B cell (primary cell): ENCODE results near the gene LAMA3. TPM values are rescaled to one million over a fixed set of nuclear protein-coding genes. Genes with fewer than 3 reads are reported as not detected.

Experiments used
- ATAC-seq: fragments of 200-7000 bp; cut with Tn5 transposase; one replicate; pipeline ENCODE4 v1.10.0; 2021; ENCODE audit warnings: low read depth, mild to moderate bottlenecking, moderate number of reproducible peaks, moderate library complexity
- CTCF ChIA-PET: fragments of 350-600 bp; sonication (Branson Sonifier 250); formaldehyde crosslinking; loops from one replicate; lab custom pipeline; 2021; ENCODE audit warnings: antibody characterized with exemption, inconsistent platforms; lab: Charles Lee
- POLR2A ChIA-PET: fragments of 350-600 bp; sonication (Branson Sonifier 250); formaldehyde crosslinking; loops from one replicate; lab custom pipeline; 2021; ENCODE audit warnings: antibody characterized with exemption; lab: Charles Lee
- DNase-seq: peaks from one replicate; pipeline ENCODE4 v3.0.0; 2013
- H2AFZ ChIP-seq: 2 replicates; pipeline ENCODE4 v1.6.1; 2012; ENCODE audit warnings: mild to moderate bottlenecking, low read depth, low read length; ENCODE audit not compliant: insufficient read depth, poor library complexity, severe bottlenecking
- H3K27ac ChIP-seq, 2 donors: 1 replicate in 1 of 2; 2 replicates in 1 of 2; pipeline ENCODE4 v1.5.1; 2012 to 2013; ENCODE audit warnings: low read length in 2 of 2, mild to moderate bottlenecking in 2 of 2, moderate library complexity in 1 of 2
- H3K27me3 ChIP-seq, 4 experiments: fragments of 200-600 bp in 1 of 4; sonication (generic) in 1 of 4; replicated peaks in 1 of 4; 1 replicate in 2 of 4; 2 replicates in 2 of 4; pipeline versions ENCODE4 v1.6.1 to v1.7.0; 2013 to 2016; ENCODE audit warnings: low read length in 3 of 4, mild to moderate bottlenecking in 2 of 4, mixed read lengths in 1 of 4, moderate library complexity in 1 of 4; ENCODE audit not compliant: insufficient read depth in 4 of 4, control insufficient read depth in 3 of 4; ENCODE audit errors: control extremely low read depth in 1 of 4
- H3K36me3 ChIP-seq, 2 experiments: replicated peaks in 1 of 2; 1 replicate in 1 of 2; 2 replicates in 1 of 2; pipeline versions ENCODE4 v1.6.1 to v1.7.1; 2013; ENCODE audit warnings: low read length in 1 of 2; ENCODE audit not compliant: insufficient read depth in 2 of 2, control insufficient read depth in 1 of 2; ENCODE audit errors: control extremely low read depth in 1 of 2, extremely low read depth in 1 of 2
- H3K4me1 ChIP-seq, 2 donors: fragments of 200-600 bp in 1 of 2; sonication (generic) in 1 of 2; 1 replicate in 1 of 2; 2 replicates in 1 of 2; pipeline versions ENCODE4 v1.5.1 to v1.6.1; 2013 to 2017; ENCODE audit warnings: low read length in 2 of 2; ENCODE audit not compliant: control insufficient read depth in 2 of 2, insufficient read depth in 2 of 2
- H3K4me2 ChIP-seq: replicated peaks from 2 replicates; pipeline ENCODE3; 2012; ENCODE audit warnings: mild to moderate bottlenecking, low read depth, low read length; ENCODE audit not compliant: poor library complexity, severe bottlenecking
- H3K4me3 ChIP-seq, 5 experiments: fragments of 200-600 bp in 1 of 5; sonication (generic) in 1 of 5; 1 replicate in 3 of 5; 2 replicates in 2 of 5; pipeline versions ENCODE4 v1.5.1 to v1.7.0; 2011 to 2016; ENCODE audit warnings: low read length in 4 of 5, mild to moderate bottlenecking in 4 of 5, low read depth in 2 of 5, control low read depth in 1 of 5, moderate library complexity in 1 of 5; ENCODE audit not compliant: insufficient read depth in 1 of 5; ENCODE audit errors: control extremely low read depth in 1 of 5, extremely low read depth in 1 of 5
- H3K79me2 ChIP-seq: fragments of 200-600 bp; sonication (generic); one replicate; pipeline ENCODE4 v1.6.0; 2016; ENCODE audit warnings: low read length; ENCODE audit not compliant: control insufficient read depth, insufficient read depth
- H3K9ac ChIP-seq: fragments of 200-600 bp; sonication (generic); 2 replicates; pipeline ENCODE4 v1.6.1; 2017; ENCODE audit warnings: mild to moderate bottlenecking, low read length, moderate library complexity
- H3K9me3 ChIP-seq, 3 donors: one replicate each; pipeline versions ENCODE4 v1.6.1 to v1.7.1; 2013; ENCODE audit warnings: low read length in 2 of 3; ENCODE audit not compliant: control insufficient read depth in 2 of 3, insufficient read depth in 1 of 3; ENCODE audit errors: control extremely low read depth in 1 of 3
- H4K20me1 ChIP-seq: 2 replicates; pipeline ENCODE4 v1.6.0; 2012; ENCODE audit warnings: mild to moderate bottlenecking, low read length; ENCODE audit not compliant: insufficient read depth, control insufficient read depth, poor library complexity, severe bottlenecking
- H3K27ac Mint-ChIP-seq: one replicate; pipeline ENCODE4 v1.8.0; 2021; ENCODE audit warnings: mixed read lengths
- H3K27me3 Mint-ChIP-seq: one replicate; pipeline ENCODE4 v1.8.0; 2021; ENCODE audit warnings: mixed read lengths
- H3K4me1 Mint-ChIP-seq: one replicate; pipeline ENCODE4 v1.8.0; 2021; ENCODE audit warnings: mixed read lengths
- H3K4me3 Mint-ChIP-seq: one replicate; pipeline ENCODE4 v1.8.0; 2021; ENCODE audit warnings: mixed read lengths
- H3K9me3 Mint-ChIP-seq: one replicate; pipeline ENCODE4 v1.8.0; 2022; ENCODE audit warnings: mixed read lengths; ENCODE audit not compliant: insufficient read depth
- EZH2 ChIP-seq: IDR thresholded peaks from 2 replicates; pipeline ENCODE4 v1.6.1; 2012; ENCODE audit warnings: borderline replicate concordance, low read depth, mild to moderate bottlenecking, moderate library complexity, low read length; ENCODE audit not compliant: insufficient read depth, poor library complexity, severe bottlenecking
- WGBS: methylation state at CpG from one replicate; pipeline ENCODE4 v1.1.5; 2013; ENCODE audit warnings: missing lambda C conversion rate; ENCODE audit not compliant: insufficient coverage; 5-methylcytosine and 5-hydroxymethylcytosine counted together
- intact Hi-C: fragments of 100-400 bp; cut with micrococcal nuclease; formaldehyde crosslinking; loops from one replicate; pipeline ENCODE4 v1.10.0; 2022
- polyA plus RNA-seq: library from polyadenylated mRNA; depleted of rRNA; stranded (reverse); fragments of >200 nt; gene quantifications from 2 replicates; pipeline ENCODE4 v1.2.3, GENCODE V29; 2012
- total RNA-seq, 2 donors: library from RNA; stranded (reverse); fragments of 120-200 nt in 1 of 2; gene quantifications; 1 replicate in 1 of 2; 2 replicates in 1 of 2; pipeline versions ENCODE4 v1.2.3 to v1.2.4, GENCODE V29; 2013 to 2022
- TF ChIP-seq, protein P1 (sequence below): fragments of 200-600 bp; IDR thresholded peaks from one replicate; pipeline ENCODE4 v1.8.0; 2022; ENCODE audit warnings: antibody characterized with exemption, mild to moderate bottlenecking

Gene LAMA3
- total and polyA plus RNA-seq, 2 donors (not counting 1 experiment from before 2014, with no cell fraction given) = 0.03 to 0.32 TPM

DNA sequence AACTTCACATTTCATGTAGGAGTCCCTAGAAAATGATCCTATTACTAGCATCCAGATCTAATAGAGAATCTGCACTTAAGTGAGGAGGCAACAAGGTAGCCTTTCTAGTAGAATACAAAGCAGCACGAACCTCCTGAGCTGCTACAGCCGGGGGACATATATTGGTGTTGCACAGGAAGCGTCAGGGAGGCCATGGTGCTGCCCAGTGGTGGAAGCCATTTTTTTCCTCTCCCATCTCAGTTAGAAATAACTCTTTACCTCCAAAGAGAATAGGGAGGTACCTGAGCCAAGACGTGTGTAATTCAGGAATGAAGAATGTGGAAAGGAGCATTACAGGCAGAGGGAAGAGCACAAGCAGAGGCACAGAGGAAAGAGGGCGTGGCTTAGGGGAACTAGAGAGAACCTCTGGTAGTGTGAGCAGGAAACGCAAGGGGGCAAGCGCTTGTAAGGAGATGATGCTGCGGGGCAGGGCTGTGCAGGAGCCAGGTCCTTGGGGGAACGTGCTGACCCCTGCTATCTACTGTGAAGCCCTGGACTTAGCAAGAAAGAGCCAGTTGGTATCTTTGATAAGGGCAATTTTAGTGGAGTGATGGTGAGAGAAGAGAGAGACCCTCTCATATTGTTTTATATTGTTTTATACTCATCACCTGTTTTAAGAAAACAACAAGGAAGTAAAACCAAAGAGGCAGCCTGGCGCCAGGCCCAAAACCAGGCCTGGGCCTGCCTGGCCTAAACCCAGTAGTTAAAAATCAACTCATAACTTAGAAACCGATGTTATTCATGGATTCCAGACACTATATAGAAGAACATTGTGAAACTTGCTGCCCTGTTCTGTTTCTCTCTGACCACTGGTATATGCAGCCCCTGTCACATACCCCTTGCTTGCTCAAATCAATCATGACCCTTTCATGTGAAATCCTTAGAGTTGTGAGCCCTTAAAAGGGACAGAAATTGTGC, 275.3 kb downstream of the LAMA3 start:
- Histone ChIP-seq H3K4me2 (peak overlapping the region; percentile 0), H3K9me3 (no peaks in the 10 kb centered on the region), H4K20me1 (no peaks in the 10 kb centered on the region), H3K36me3 (no peaks in the 10 kb centered on the region), H3K79me2 (no peaks in the 10 kb centered on the region), H3K27ac (peak overlapping the region in 1 of 2 donors; percentile 44), H3K4me3 (no peak overlapping the region), H3K4me1 (peaks cover 55 to 61% of the 10 kb centered on the region in 2 donors), H3K27me3 (no peaks in the 10 kb centered on the region), H2AFZ (peak overlapping the region; percentile 35), H3K9ac (no peak overlapping the region)
- POLR2A ChIA-PET = interaction anchor here (0.7 kb wide), 1 partner anchor 61 kb away, joined by 3 read pairs; no protein-coding TSS in a partner anchor
- ATAC-seq (no peak), DNase-seq (peak; percentile 41)
- Mint-ChIP-seq H3K27me3 (no peaks in the 10 kb centered on the region), H3K27ac (peak overlapping the region; percentile 72), H3K4me1 (peaks cover 57% of the 10 kb centered on the region), H3K9me3 (no peaks in the 10 kb centered on the region), H3K4me3 (peak overlapping the region; percentile 1)
- TF ChIP-seq, protein P1, sequence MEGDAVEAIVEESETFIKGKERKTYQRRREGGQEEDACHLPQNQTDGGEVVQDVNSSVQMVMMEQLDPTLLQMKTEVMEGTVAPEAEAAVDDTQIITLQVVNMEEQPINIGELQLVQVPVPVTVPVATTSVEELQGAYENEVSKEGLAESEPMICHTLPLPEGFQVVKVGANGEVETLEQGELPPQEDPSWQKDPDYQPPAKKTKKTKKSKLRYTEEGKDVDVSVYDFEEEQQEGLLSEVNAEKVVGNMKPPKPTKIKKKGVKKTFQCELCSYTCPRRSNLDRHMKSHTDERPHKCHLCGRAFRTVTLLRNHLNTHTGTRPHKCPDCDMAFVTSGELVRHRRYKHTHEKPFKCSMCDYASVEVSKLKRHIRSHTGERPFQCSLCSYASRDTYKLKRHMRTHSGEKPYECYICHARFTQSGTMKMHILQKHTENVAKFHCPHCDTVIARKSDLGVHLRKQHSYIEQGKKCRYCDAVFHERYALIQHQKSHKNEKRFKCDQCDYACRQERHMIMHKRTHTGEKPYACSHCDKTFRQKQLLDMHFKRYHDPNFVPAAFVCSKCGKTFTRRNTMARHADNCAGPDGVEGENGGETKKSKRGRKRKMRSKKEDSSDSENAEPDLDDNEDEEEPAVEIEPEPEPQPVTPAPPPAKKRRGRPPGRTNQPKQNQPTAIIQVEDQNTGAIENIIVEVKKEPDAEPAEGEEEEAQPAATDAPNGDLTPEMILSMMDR = no peak
- TF ChIP-seq EZH2 = no peak
- CTCF ChIA-PET = interaction anchor here (0.7 to 1.9 kb wide), 5 partner anchors 35 to 155 kb away, joined by 3 to 5 read pairs (median 3); no protein-coding TSS in a partner anchor
- intact Hi-C loops = no loop called here
- WGBS = 93% methylated on average over 9 of the region's 11 CpGs
